ENCODE data around the gene INPP5D. TPM values are rescaled to one million over a fixed set of nuclear protein-coding genes. Genes with fewer than 3 reads are reported as not detected.

Gene INPP5D
- total RNA-seq, 2 donors from 2014 or later: 6.5 to 7.1 TPM

GRCh38 chr2:233234996-233235395 lies 174.9 kb downstream of the INPP5D start:
- DNase-seq: no peak
- Histone ChIP-seq H3K9ac (ENCODE audit: low read depth in 2 of 2, low read length in 2 of 2) (no peak overlapping the region), H3K27ac (no peak overlapping the region), H3K27me3 (no peaks in the 10 kb centered on the region), H3K4me1 (no peaks in the 10 kb centered on the region), H3K4me3 (no peak overlapping the region), H3K36me3 (no peaks in the 10 kb centered on the region), H3K9me3 (no peaks in the 10 kb centered on the region)
- TF ChIP-seq, protein P1, sequence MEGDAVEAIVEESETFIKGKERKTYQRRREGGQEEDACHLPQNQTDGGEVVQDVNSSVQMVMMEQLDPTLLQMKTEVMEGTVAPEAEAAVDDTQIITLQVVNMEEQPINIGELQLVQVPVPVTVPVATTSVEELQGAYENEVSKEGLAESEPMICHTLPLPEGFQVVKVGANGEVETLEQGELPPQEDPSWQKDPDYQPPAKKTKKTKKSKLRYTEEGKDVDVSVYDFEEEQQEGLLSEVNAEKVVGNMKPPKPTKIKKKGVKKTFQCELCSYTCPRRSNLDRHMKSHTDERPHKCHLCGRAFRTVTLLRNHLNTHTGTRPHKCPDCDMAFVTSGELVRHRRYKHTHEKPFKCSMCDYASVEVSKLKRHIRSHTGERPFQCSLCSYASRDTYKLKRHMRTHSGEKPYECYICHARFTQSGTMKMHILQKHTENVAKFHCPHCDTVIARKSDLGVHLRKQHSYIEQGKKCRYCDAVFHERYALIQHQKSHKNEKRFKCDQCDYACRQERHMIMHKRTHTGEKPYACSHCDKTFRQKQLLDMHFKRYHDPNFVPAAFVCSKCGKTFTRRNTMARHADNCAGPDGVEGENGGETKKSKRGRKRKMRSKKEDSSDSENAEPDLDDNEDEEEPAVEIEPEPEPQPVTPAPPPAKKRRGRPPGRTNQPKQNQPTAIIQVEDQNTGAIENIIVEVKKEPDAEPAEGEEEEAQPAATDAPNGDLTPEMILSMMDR (IDR thresholded peaks at IDR 0.05): no peak
- intact Hi-C loops (cut with DNase I): no loop called here

GRCh38 chr2:233235977-233236376 lies 175.8 kb downstream of the INPP5D start:
- intact Hi-C loops (cut with DNase I): no loop called here
- H3K27me3 ChIP-seq: no peaks in the 10 kb centered on the region
- DNase-seq: no peak
- TF ChIP-seq, protein P1 (IDR thresholded peaks at IDR 0.05): no peak
- H3K9me3 ChIP-seq: no peaks in the 10 kb centered on the region
- H3K27ac ChIP-seq: no peak overlapping the region
- no peak overlapping the region for H3K4me3 ChIP-seq
- H3K36me3 ChIP-seq: no peaks in the 10 kb centered on the region
- H3K4me1 ChIP-seq: no peaks in the 10 kb centered on the region
- no peak overlapping the region for H3K9ac ChIP-seq (ENCODE audit: low read depth in 2 of 2, low read length in 2 of 2)

GRCh38 chr2:233236820-233237589 lies 176.9 kb downstream of the INPP5D start:
- H3K9ac ChIP-seq (ENCODE audit: low read depth in 2 of 2, low read length in 2 of 2): no peak overlapping the region
- H3K4me3 ChIP-seq: no peak overlapping the region
- no peaks in the 10 kb centered on the region for H3K27me3 ChIP-seq
- TF ChIP-seq, protein P1 (IDR thresholded peaks at IDR 0.05): no peak
- no peak for DNase-seq
- no peaks in the 10 kb centered on the region for H3K9me3 ChIP-seq
- H3K27ac ChIP-seq: no peak overlapping the region
- H3K36me3 ChIP-seq: no peaks in the 10 kb centered on the region
- H3K4me1 ChIP-seq: no peaks in the 10 kb centered on the region
- intact Hi-C loops (cut with DNase I): no loop called here

GRCh38 chr2:233240897-233241296 lies 180.8 kb downstream of the INPP5D start:
- Histone ChIP-seq H3K27ac (no peak overlapping the region), H3K9me3 (no peaks in the 10 kb centered on the region), H3K27me3 (no peaks in the 10 kb centered on the region), H3K4me1 (no peaks in the 10 kb centered on the region), H3K4me3 (no peak overlapping the region), H3K36me3 (no peaks in the 10 kb centered on the region), H3K9ac (ENCODE audit: low read depth in 2 of 2, low read length in 2 of 2) (no peak overlapping the region)
- TF ChIP-seq, protein P1 (IDR thresholded peaks at IDR 0.05): no peak
- no peak for DNase-seq
- intact Hi-C loops (cut with DNase I): no loop called here

DNA sequence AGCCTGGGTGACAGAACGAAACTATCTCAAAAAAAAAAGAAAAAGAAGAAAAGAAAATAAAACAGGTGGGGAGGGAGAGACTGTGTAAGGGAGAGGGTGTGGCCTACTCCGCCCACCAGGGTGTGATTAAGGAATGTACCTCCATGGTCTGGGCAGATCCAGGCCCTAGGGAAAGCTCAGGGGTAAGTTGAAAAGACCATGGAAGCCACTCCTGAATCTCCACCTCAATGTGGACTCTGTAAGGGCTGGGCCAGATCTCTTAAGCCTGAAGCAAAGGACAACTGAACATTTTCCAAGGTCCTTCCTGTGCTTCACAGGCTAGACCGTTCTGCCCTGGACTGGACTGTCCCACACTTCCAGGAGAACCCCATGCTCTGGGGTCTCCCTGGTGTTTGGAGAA lies 181.7 kb downstream of the INPP5D start:
- intact Hi-C loops (cut with DNase I): no loop called here
- TF ChIP-seq, protein P1 (IDR thresholded peaks at IDR 0.05): no peak
- no peaks in the 10 kb centered on the region for H3K9me3 ChIP-seq
- no peaks in the 10 kb centered on the region for H3K27me3 ChIP-seq
- H3K27ac ChIP-seq: peak overlapping the region; percentile 15
- no peaks in the 10 kb centered on the region for H3K4me1 ChIP-seq
- H3K4me3 ChIP-seq: no peak overlapping the region
- H3K9ac ChIP-seq (ENCODE audit: low read depth in 2 of 2, low read length in 2 of 2): no peak overlapping the region
- H3K36me3 ChIP-seq: no peaks in the 10 kb centered on the region
- DNase-seq: peak; percentile 56
